ENCODE results near the gene BTBD16.

DNA sequence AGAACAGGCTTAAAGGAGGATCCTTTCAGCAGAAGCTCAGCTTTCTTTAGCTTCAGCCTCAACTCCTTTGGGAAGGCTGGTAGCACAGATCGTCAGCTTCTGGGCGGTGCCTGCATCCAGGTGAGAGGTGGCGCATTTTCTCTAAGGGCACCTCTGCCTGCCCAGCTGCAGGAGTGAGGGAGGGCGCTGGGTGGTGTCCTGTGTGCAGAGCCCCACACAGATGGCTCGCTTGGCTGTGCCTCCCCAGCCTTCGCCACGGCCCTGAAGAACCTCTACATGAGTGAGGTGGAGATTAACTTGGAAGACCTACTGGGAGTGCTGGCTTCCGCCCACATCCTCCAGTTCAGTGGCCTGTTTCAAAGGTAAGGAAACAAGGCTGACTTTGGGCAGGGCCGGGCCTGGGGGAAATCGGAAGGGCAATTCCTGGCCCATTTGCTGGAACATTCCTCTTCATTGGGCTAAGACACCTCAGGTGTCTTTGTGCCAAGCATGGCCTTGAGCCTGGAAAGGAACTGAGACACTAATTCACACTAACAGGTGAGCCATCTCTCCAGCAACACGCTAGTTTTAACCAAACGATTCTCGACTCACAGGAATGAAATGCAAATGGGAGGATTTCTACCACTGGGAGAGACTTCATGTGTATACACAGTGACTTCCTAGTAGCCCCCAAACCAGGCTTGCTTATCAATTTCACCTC lies 19.9 kb downstream of the BTBD16 start:
- TF ChIP-seq, protein P1, sequence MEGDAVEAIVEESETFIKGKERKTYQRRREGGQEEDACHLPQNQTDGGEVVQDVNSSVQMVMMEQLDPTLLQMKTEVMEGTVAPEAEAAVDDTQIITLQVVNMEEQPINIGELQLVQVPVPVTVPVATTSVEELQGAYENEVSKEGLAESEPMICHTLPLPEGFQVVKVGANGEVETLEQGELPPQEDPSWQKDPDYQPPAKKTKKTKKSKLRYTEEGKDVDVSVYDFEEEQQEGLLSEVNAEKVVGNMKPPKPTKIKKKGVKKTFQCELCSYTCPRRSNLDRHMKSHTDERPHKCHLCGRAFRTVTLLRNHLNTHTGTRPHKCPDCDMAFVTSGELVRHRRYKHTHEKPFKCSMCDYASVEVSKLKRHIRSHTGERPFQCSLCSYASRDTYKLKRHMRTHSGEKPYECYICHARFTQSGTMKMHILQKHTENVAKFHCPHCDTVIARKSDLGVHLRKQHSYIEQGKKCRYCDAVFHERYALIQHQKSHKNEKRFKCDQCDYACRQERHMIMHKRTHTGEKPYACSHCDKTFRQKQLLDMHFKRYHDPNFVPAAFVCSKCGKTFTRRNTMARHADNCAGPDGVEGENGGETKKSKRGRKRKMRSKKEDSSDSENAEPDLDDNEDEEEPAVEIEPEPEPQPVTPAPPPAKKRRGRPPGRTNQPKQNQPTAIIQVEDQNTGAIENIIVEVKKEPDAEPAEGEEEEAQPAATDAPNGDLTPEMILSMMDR (IDR thresholded peaks at IDR 0.05) = no peak
- TF ChIP-seq POLR2A (IDR thresholded peaks at IDR 0.05) = no peak

Measured in testis (tissue), 2 donors.